ENCODE data around the gene SH3PXD2A. TPM values are rescaled to one million over a fixed set of nuclear protein-coding genes. Genes with fewer than 3 reads are reported as not detected.

Gene SH3PXD2A
- total RNA-seq, 1 experiment from 2014 or later, result 4.5 TPM

DNA sequence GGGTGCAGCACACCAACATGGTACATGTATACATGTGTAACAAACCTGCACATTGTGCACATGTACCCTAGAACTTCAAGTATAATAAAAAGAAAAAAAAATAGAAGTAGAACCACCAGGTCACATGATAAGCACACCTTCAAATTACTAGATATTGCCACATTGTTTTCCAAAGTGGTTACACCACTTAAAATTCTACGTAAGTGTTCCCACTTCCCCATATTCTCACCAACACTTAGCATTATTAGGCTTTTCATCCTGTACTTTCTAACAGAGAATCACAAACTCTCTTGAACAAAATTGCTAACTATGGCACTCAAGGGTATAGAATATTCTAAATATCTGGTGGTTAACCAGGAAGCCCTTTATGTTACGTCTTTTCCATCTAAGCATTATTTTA, 22.6 kb downstream of the SH3PXD2A start:
- H3K4me1 Mint-ChIP-seq, result peaks cover 40 to 41% of the 10 kb centered on the region in 2 experiments
- H3K4ac ChIP-seq (ENCODE audit: low read depth, low read length), result no peak overlapping the region
- no peak overlapping the region for H2BK20ac ChIP-seq (ENCODE audit: low read depth, low read length, poor library complexity, severe bottlenecking)
- H4K5ac ChIP-seq (ENCODE audit: insufficient read length, low read depth, low read length), result no peak overlapping the region
- no peaks in the 10 kb centered on the region for H3K9me3 ChIP-seq (ENCODE audit: control insufficient read depth, low read depth, low read length)
- H3K79me2 ChIP-seq (ENCODE audit: insufficient read depth, low read length), result no peaks in the 10 kb centered on the region
- H4K20me1 ChIP-seq (ENCODE audit: control insufficient read depth, insufficient read depth, insufficient read length), result no peaks in the 10 kb centered on the region
- H3K27me3 ChIP-seq (ENCODE audit: insufficient read depth, low read length), result no peaks in the 10 kb centered on the region
- no peaks in the 10 kb centered on the region for H3K36me3 Mint-ChIP-seq (ENCODE audit: insufficient read depth in 1 of 3, low read depth in 3 of 3)
- no peak overlapping the region for H3K27ac Mint-ChIP-seq
- no peak overlapping the region for H2BK12ac ChIP-seq (ENCODE audit: insufficient read length, low read depth, low read length)
- peaks cover 13% of the 10 kb centered on the region; the same call in 1 of the 2 replicates for H3K4me1 ChIP-seq (ENCODE audit: insufficient read depth, low read length)
- H3K18ac ChIP-seq (ENCODE audit: insufficient read length, low read depth, low read length), result no peak overlapping the region
- 0 out of 2 replicates have a peak, but pooled peaks cover 2% of the 10 kb centered on the region for H3K27me3 Mint-ChIP-seq (ENCODE audit: low read depth)
- no peaks in the 10 kb centered on the region for H3K23me2 ChIP-seq (ENCODE audit: insufficient read length, low read depth, low read length, poor library complexity, severe bottlenecking)
- no peak overlapping the region for H2AFZ ChIP-seq (ENCODE audit: low read length)
- no peak overlapping the region for H3K56ac ChIP-seq (ENCODE audit: insufficient read length, low read depth, low read length)
- H2AK5ac ChIP-seq (ENCODE audit: insufficient read length, low read length), result no peak overlapping the region
- no peak overlapping the region for H3K23ac ChIP-seq (ENCODE audit: insufficient read length, low read depth, low read length)
- H3K79me1 ChIP-seq (ENCODE audit: insufficient read depth, low read depth, low read length, poor library complexity, severe bottlenecking), result no peaks in the 10 kb centered on the region
- H3K27ac ChIP-seq (ENCODE audit: insufficient read length, low read depth, low read length), result no peak overlapping the region
- DNase-seq, result no peak
- no peak overlapping the region for H4K8ac ChIP-seq (replicated peaks; ENCODE audit: insufficient read length, low read depth, low read length)
- H3K4me3 Mint-ChIP-seq, result no peak overlapping the region
- no peak overlapping the region for H3K4me2 ChIP-seq (ENCODE audit: insufficient read depth, insufficient read length, low read length)
- no peak overlapping the region for H3K14ac ChIP-seq (ENCODE audit: insufficient read depth, low read length)
- H2BK5ac ChIP-seq (ENCODE audit: insufficient read length, low read length), result no peak overlapping the region
- no peak overlapping the region for H3T11ph ChIP-seq (ENCODE audit: low read length)
- no peak overlapping the region for H4K91ac ChIP-seq (ENCODE audit: insufficient read length, low read depth, low read length)
- no CpG with 5 or more reads among the region's 2 CpGs for WGBS (ENCODE audit: extremely low coverage, insufficient read length, low lambda C conversion rate)
- H3K9me3 Mint-ChIP-seq, result peaks cover 3 to 7% of the 10 kb centered on the region in 2 experiments
- H2BK15ac ChIP-seq (ENCODE audit: low read depth, low read length), result no peak overlapping the region
- H2BK120ac ChIP-seq (ENCODE audit: low read depth, low read length, poor library complexity, severe bottlenecking), result no peak overlapping the region
- TF ChIP-seq CTCF (conservative IDR thresholded peaks at IDR 0.05), result no peak
- H3K9ac ChIP-seq (ENCODE audit: extremely low read depth, insufficient read length, low read length), result no peak overlapping the region

Data from H9 (cell line).